Urothelium cell line (cell line): ENCODE data around the gene TMEM79.

Experiments used
- DNase-seq: peaks from one replicate; pipeline ENCODE4 v3.0.0; 2011; ENCODE audit warnings: low spot score, mixed read lengths
- FAIRE-seq: peaks from 2 replicates; lab custom pipeline; 2011; peaks lifted over from hg19 to GRCh38; lab: Jason Lieb, UNC

TMEM79 gene

DNA sequence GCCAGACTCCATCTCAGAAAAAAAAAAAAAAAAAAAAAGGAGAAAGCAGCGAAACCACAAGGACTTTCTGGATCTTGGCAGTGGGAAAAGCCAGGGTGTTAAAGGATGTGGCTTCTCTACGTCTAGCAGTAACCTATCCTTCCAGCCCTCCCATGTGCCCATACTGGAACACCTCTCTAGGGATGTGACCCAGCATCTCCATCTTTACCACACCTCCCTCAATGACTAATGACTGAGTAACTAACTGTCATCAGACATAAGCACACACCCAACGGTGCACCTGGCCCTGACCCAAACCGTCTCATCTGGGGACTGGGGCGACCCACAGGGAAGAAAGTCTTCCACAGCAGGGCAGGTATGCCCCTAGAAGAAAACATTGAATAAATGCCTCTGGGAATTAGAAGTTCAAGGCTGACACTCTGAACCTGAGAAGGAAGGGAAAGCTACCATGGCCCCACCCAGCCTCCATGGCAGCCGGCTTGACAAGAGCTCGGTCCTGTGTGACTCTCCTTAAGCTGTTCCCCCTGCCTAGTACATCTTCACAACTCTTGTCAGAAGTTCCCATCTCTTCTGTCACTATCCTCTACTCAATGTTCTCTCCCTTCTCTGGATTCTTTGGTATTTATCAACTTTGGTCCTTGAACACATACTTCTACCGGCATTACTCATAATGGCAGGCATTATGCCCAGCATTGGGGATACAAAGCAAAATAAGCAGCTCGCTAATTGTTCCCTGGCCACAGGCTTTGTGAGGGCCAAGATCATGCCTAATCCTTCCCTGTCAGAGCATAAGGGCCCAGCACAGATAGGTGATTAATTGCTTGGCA, 21.5 kb upstream of the TMEM79 start:
- DNase-seq (peak; percentile 62), FAIRE-seq (peak; percentile 35)

DNA sequence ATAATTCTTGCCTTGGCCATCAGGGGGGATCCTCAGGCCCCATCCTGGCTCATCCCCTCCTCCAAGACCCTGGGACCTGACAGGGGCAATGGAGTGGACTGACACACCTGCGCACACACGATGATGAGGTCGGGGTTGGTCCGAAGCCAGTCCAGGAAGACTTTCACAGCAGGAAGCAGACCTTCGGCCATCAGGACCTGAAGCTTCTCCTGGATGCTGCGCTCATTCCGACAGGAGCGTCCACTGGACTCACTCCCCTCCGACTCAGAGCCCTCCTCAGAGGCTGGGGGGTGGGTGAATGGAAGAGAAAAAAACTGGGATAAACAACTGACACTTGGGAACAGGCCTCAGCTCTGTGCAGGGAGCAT, 20.9 kb upstream of the TMEM79 start:
- FAIRE-seq (no peak), DNase-seq (no peak)

DNA sequence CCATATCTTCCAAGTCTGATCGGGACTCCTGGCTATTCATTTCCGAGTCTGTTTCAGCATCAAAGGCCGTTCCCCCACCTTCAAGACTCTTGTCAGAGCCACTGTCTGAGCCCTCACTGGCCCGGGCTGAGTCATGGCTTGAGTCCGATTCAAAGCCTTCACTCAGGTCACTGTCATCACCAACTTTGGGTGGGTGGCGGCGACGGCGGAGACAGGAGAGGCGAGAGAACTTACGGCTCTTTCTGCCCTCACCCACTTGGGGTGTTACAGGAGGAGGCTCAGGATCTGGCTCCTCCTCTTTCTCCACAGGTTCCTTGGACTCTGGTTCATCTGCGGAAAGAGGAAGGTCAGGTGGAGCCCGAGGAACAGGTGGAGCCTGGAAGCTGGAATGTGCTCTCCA, 18.1 kb upstream of the TMEM79 start:
- FAIRE-seq (no peak), DNase-seq (no peak)

DNA sequence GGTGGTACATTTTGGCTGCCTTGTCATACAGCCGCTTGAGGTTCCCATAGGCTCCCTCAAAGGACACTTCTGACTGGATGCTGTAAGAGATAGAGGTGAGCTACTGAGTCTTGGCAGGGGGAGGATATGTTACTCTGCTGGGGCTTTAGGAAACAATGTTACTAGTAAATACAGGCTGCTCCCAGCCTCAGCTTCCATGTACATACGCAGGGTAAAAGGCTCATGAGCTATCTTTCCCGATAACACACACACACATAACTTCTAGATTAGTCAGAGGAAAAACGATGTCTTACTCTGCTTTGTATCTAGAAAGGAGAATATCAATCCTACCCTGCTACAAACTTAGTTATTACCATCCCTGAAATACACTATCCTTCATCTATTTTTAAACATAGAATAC, 15.8 kb upstream of the TMEM79 start:
- DNase-seq (no peak), FAIRE-seq (no peak)

DNA sequence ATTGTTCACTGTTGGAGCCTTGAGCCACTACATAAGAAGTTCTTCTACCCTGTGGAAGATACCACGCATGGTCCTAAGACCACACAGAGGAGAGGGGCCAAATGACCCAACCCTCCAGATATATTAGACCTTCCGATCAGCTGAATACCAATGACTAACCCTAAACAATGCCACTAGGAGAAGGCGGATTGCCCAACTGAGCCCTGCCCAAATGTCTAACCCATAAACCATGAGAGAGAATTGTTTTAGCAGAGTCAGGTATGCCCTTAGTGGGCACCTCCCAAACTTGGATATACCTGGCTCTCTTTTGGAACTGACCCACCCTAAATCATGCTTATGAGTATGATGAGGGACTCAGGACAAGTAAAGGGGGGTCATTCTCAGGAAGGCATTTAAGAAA, 13.8 kb upstream of the TMEM79 start:
- DNase-seq = no peak
- no peak for FAIRE-seq

DNA sequence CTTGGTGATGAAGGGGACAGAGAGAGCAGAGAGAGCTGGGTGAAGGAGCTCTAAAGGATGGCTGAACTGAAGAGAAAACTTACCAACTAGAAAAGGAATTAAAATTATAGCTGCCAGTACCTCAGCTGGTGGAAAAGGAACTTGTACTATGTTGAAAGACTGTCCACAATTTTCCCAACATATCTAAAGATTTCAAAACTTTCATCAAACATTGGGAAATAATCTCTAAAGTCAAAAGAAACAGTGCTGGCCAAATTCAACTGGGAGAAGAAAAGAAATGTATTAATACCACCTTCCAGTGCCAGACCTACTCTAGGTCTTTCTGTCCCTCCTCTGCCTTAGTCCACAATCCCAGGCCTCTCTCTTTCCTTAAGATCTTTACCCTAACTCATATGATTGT, 7.6 kb upstream of the TMEM79 start:
- FAIRE-seq = no peak
- no peak for DNase-seq

DNA sequence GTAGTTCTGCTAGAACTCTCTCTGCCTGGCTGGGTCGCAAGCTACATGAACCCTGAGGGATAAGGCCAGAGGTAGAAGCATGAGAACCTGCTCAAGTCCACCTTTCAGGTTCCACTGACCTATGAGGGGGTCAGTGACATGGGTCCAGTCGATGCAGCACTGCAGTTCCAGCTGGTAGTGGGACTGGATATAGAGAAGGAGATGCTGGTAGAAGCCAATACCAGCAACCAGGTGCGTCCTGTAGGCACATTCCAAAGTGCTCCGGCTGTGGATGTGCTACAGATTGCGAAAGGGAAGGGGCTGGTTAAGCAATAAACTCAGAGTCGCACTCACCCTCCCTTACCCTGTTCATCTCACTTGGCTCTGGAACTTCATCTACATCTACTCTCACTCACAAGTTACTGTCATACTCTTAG, 7.2 kb upstream of the TMEM79 start:
- DNase-seq = no peak

DNA sequence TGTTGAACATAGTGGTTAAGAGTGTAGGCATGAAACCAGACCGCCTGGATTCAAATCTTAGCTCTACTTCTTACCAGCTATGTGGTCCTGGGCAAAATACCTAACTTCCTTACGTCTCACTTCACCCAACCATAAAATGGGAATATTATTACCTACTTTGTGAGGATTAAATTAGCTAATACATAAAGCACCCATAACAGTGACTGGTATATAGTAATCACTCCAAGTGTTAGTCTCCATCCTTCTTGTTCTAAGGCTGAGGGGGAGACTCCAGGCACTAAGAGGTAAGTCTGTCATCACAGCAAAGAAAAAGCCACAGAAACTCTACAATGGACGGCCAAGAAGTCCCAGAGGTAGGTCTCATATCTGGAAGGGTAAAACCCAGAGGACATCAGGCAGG, 4.3 kb upstream of the TMEM79 start:
- DNase-seq (no peak), FAIRE-seq (no peak)

More for the DNA sequence above, 7.2 kb upstream of the TMEM79 start:
- no peak for FAIRE-seq

DNA sequence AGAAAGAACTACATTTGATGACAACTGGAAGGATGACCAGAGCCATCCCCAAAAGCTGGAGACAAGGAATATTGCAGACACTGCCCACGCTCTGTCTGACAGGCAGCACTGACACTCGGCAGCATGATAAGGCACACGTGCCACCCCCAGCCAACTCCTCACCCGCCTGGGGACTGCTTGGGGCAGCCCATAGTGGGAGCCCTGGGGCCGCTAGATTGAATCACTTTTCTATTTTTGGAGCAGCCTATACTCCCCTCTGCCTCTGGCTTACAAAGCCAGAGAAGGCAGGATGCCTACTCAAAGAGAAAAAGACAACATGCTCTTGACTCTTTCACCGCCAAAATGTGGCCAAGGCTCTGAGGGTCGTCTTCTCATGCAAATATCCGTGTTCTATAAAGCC, 2.8 kb upstream of the TMEM79 start:
- no peak for FAIRE-seq

DNA sequence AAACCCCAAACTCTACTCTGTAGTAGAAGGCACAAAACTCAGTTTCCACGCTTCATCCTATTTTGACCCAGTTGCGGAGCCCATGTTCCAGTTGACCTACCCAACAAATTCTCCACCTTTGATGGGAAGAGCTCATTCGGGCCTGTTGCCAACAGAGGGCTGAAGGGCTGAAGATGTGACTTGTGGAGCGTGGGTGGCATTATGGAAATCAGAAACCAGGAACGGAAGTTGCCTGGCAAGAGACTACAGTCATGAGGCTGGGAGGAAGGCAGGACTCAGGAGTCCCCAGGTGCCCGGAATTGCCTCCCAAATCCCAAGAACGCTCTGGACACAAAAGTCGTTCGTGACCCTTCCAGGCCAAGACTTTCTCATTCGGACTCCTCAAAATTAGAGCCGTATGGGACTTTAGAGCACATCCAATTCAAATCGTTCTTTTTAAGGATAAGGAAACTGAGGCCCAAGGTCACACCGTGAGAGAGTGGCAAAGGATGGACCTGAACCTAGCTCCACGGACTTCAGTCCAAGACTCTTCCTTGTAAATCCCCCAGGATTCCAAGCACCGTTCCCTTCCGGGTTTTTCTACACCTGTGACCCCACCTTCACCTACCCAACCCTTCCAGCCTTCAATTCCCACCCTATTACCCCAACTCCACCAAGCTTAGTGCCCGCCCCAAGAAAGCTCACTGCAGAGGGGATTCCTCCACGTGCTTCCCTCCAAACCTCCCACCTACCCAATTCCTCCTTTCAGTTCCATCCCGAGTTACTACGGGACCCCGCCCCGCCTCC, 2.2 kb upstream of the TMEM79 start:
- FAIRE-seq (no peak), DNase-seq (peak; percentile 28)

More for the DNA sequence above, 2.8 kb upstream of the TMEM79 start:
- no peak for DNase-seq

DNA sequence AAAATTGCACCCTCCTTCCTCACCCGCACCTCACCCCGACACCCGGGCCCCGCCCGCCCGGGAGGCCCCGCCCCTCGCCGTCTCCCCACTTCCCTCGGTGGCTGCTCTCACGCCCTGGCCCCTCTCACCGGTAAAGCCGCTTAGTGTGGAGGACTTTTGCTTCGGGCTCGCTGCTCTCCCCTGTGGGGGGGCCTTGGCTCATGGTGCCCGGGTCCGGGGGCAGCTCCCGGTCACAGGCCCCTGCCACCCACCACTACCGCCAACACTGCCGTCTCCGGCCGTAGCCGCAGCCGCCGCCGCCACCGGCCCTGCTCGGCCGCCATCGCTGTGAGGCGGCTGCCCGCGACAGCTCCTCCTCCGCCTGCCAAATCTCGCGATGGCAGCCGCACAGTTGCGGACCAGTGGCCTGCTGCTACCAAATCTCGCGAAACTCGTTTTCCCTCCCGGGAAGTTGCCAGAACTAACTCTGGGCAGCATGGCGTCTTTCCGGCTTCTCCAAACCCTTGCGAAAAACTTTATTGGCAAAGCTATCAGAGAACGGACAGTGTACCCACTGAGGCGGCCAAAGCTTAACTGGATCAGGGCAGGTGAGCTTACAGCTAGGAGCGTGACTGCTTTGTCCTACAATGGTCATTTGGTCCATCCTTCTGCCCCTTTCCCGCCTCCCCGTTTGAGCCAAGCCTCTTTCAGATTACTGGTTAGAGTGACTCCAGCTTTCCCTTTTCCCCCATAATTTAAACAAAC, 1.5 kb upstream of the TMEM79 start, which contains the start of gene SMG5:
Gene SMG5, minus strand, starts transcription at position 347 of the 744 bp plus-strand sequence. Its CDS starts 145 bp downstream, at position 202.
- FAIRE-seq (peak; percentile 91), DNase-seq (peak; percentile 99)

DNA sequence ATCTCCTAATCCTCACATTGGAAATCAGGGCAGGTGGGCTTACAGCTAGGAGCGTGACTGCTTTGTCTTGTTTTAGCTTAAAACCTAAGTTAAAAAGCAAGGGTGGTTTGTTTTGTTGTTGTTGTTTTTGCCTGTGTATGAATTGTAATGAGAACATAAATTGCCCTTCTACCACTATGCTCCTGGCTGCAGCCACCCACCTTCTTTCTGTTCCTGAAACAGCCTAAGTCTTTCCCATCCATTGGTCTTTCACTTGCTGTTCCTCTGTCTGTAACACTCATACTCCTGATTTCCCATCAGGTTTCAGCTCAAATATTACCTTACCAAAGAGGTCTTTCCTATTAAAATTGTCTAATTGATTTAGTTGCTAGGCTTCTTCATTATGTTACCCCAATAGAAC, 604 bp upstream of the TMEM79 start:
- DNase-seq (no peak), FAIRE-seq (no peak)

DNA sequence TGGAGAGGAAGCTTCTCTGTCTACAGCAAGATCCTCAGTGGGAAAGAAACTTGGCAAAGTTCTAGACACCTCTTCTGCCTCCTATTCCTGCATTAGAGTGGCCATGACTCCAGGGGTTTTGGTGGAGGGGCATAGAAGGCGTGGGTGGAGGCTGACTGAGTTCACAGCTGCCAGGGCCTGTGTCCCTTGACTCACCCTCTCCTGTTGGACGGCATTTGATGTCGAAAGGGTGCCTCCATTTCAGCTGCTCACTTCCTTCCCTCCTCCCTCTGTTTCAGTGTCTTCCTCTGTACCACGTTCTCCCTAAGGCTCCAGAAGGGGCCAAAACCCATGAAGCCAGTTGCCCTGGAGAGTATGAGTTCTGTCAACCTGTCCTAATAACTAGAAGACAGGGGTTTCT, 632 bp downstream of the TMEM79 start:
- DNase-seq = no peak
- no peak for FAIRE-seq

DNA sequence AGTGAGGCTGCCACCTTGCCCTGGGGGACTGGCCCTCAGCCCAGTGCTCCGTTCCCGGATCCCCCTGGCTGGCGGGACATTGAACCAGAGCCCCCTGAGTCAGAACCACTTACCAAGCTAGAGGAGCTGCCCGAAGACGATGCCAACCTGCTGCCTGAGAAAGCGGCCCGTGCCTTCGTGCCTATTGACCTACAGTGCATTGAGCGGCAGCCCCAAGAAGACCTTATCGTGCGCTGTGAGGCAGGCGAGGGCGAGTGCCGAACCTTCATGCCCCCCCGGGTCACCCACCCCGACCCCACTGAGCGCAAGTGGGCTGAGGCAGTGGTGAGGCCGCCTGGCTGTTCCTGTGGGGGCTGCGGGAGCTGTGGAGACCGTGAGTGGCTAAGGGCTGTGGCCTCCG, 1.3 kb downstream of the TMEM79 start:
- DNase-seq = no peak
- no peak for FAIRE-seq

DNA sequence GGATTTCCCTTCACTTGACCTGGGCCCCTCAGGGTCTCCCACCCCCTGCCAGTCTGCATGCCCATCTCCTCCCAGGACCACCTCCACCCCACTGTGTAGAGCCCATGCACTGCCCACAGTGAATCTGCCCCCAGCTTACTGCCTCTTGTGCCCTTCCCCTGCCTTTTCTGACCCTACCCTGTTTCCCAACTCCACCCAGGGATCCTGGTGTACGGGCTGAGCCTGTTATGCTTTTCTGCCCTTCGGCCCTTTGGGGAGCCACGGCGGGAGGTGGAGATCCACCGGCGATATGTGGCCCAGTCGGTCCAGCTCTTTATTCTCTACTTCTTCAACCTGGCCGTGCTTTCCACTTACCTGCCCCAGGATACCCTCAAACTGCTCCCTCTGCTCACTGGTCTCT, 1.9 kb downstream of the TMEM79 start:
- DNase-seq (no peak), FAIRE-seq (no peak)

DNA sequence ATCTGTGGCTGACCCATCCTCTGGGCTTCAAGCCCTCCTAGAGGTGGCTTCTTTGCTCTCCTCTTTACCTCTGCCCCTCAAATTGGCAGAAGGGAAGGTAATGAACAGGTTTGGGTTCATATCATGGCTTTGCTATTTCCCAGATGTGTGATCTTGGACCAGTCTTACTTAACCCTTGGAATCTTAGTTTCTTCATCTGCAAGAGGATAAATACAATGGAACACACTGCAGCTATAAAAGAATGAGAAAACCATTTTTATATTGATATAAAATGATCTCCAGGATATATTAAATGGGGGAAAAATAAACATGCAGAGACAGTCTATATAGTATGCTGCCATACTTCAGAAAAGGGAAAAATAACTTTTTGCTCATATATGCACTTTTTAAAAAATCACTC, 5.7 kb downstream of the TMEM79 start:
- FAIRE-seq = no peak
- DNase-seq = no peak

DNA sequence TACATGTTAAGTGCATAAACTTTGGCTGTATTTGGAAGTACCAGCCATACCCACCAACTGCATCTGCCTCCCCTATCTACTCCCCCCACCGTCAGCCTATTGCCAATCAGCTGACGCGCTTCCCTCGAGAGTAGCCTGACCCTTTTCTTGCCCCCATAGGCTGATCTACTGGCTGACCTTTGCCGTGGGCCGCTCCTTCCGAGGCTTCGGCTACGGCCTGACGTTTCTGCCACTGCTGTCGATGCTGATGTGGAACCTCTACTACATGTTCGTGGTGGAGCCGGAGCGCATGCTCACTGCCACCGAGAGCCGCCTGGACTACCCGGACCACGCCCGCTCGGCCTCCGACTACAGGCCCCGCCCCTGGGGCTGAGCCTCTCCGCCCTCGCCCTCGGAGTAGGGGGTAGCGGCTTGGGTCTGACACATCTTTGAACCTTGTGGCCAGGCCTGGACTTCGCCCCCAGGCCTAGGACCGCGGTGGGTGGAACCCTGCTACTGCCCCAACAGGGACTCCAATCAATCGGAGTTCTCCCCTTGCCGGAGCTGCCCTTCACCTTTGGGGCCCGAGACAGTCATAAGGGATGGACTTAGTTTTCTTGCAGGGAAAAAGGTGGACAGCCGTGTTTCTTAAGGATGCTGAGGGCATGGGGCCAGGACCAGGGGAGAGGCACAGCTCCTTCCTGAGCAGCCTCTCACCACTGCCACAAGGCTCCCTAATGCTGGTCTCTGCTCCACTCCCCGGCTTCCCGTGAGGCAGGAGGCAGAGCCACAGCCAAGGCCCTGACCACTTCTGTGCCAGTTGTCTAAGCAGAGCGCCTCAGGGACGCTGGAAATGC, 7.3 kb downstream of the TMEM79 start:
- no peak for DNase-seq
- no peak for FAIRE-seq

DNA sequence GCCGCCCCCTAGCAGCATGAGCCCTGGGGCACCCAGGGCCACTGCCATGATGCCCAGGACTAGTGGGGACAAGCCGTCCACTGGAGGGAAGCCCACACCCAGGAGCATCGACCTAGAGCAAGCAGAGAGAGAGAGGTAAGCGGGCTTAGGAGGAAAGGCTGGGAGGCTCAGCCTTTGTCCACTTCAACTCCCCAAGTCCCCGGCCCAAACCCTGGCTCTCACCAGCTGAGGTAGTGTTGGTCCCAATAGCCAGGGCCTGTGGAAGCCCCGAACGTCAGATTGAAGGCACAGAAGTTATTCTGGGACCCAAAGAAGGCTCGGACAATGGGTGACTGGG, 8.9 kb downstream of the TMEM79 start:
- no peak for FAIRE-seq
- DNase-seq = no peak

DNA sequence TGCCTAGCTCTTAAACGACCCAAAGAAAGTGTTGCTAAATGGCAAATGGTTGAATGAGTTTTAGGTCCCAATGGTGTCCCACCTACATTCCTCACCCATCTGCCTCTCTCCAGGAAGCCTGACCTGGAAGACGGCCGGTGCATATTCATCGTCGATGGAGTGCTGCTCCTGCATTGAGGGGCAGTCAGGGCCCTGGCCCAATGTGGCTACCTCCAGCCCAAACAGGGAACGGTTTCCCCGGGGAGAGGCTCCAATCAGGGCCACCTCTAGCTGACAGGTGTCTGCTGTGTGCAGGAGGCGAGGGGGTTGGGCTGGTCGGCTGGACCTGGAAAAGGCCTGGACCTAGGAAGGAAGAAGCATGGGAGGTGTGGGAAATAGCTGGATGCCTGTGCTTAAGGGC, 9.8 kb downstream of the TMEM79 start:
- DNase-seq (no peak), FAIRE-seq (no peak)

DNA sequence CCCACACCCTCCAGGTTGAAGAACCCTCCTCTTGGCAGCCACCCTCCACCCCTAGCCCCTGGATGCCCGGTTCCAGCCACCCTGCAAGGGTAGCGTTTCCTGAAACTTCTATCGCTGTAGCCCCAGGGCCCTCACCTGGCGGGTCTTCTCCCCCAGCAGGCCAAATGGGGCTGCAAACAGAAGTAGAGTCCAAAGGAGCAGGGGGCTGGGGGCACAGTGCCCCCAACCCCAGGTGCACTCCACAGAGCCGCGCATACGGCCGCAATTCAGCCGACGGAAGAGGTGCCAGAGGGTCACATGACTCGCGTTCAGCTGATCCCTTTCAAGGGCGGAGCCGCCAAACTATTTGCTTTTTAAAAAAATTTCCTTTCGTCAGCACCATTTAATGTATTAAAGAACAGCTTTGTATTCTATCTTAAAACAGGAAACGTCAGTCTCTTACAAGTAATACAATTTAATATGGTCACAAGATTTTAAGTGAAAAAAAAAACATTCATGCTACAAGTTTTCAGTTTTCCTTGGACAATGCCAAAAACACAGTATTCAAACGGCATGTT, 11.3 kb downstream of the TMEM79 start, which contains the start of gene GLMP:
Gene GLMP, minus strand, starts transcription at position 289 of the 557 bp plus-strand sequence. Its CDS starts 34 bp downstream, at position 255.
- no peak for FAIRE-seq

More for the DNA sequence above, 11.3 kb downstream of the TMEM79 start, which contains the start of gene GLMP:
- DNase-seq = peak; percentile 32
